T-helper 2 cell treated with Interferon-gamma antibody and Interleukin-4, amounts not matched to agents 5 μg/mL and 100 μg/mL, for 36 hours (primary cell): Measurements from ENCODE around the gene KIF26B.

Source experiments
- DNase-seq: peaks from one replicate; pipeline ENCODE4 v3.0.0; 2021; ENCODE audit warnings: low spot score
- H3K27ac Mint-ChIP-seq: one replicate; pipeline ENCODE4 v1.8.0; 2021; ENCODE audit warnings: mild to moderate bottlenecking, mixed read lengths
- H3K27me3 Mint-ChIP-seq: one replicate; pipeline ENCODE4 v1.8.0; 2021; ENCODE audit warnings: low read depth, mixed read lengths
- H3K36me3 Mint-ChIP-seq: one replicate; pipeline ENCODE4 v1.8.0; 2021; ENCODE audit warnings: low read depth, mixed read lengths
- H3K4me1 Mint-ChIP-seq: one replicate; pipeline ENCODE4 v1.8.0; 2021; ENCODE audit warnings: low read depth, mixed read lengths
- H3K4me3 Mint-ChIP-seq: one replicate; pipeline ENCODE4 v1.8.0; 2022; ENCODE audit warnings: mild to moderate bottlenecking, moderate library complexity, mixed read lengths
- H3K9me3 Mint-ChIP-seq: one replicate; pipeline ENCODE4 v1.8.0; 2021; ENCODE audit warnings: mixed read lengths

KIF26B gene

GRCh38 chr1:245291351-245291750 is 136.6 kb downstream of the KIF26B start:
- no peak overlapping the region for H3K27ac Mint-ChIP-seq
- H3K4me3 Mint-ChIP-seq: no peak overlapping the region
- no peaks in the 10 kb centered on the region for H3K4me1 Mint-ChIP-seq
- no peaks in the 10 kb centered on the region for H3K9me3 Mint-ChIP-seq
- H3K36me3 Mint-ChIP-seq: no peaks in the 10 kb centered on the region
- DNase-seq: no peak
- no peaks in the 10 kb centered on the region for H3K27me3 Mint-ChIP-seq

DNA sequence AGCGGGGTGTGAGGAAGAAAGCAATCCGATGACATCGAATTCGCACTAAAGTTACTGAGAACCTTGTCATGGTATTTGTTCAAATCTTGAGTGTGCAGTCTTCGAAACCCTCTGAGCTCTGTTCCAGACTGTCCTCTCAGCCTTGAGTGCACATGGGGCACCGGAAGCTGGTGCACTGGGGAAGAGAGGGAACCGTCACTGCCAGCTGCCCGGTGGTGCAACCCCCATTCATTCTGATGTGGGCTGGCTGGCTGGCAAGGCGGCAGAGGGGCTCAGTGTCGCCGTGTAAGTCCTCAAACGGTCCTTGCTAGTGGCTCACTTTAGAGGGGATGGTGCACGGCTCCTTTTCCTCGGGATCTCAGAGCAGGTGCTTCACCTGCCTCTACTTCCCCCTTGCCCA is 137.4 kb downstream of the KIF26B start:
- Mint-ChIP-seq H3K36me3 (no peaks in the 10 kb centered on the region), H3K4me1 (no peaks in the 10 kb centered on the region), H3K4me3 (no peak overlapping the region), H3K27me3 (no peaks in the 10 kb centered on the region), H3K27ac (no peak overlapping the region), H3K9me3 (no peaks in the 10 kb centered on the region)
- no peak for DNase-seq

GRCh38 chr1:245292553-245292952 is 137.8 kb downstream of the KIF26B start:
- H3K27ac Mint-ChIP-seq: no peak overlapping the region
- no peak overlapping the region for H3K4me3 Mint-ChIP-seq
- no peak for DNase-seq
- H3K4me1 Mint-ChIP-seq: no peaks in the 10 kb centered on the region
- H3K27me3 Mint-ChIP-seq: no peaks in the 10 kb centered on the region
- H3K9me3 Mint-ChIP-seq: no peaks in the 10 kb centered on the region
- H3K36me3 Mint-ChIP-seq: no peaks in the 10 kb centered on the region

DNA sequence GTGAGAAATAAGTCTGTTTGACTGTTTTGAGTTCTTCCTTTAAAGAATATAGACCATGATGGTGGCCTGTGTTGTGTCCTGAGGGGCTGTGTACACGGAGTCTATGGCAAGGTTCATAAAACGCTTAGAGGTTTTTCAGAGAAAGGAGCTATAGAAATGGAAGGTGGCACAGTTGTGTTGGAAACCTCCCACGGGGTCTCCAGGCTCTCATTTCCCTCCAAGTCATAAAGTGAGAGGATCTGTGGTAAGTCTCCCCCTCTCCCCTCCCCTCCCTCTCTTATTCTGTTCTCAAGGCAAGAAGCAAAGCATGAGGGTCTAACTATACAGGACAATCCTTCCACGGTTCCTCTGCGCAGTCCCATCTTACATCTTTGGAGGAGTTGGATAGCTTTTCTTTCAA is 139.2 kb downstream of the KIF26B start:
- H3K4me1 Mint-ChIP-seq: no peaks in the 10 kb centered on the region
- no peak for DNase-seq
- no peaks in the 10 kb centered on the region for H3K9me3 Mint-ChIP-seq
- H3K4me3 Mint-ChIP-seq: no peak overlapping the region
- H3K27me3 Mint-ChIP-seq: no peaks in the 10 kb centered on the region
- H3K27ac Mint-ChIP-seq: no peak overlapping the region
- no peaks in the 10 kb centered on the region for H3K36me3 Mint-ChIP-seq

GRCh38 chr1:245298781-245299180 is 144.0 kb downstream of the KIF26B start:
- no peak overlapping the region for H3K4me3 Mint-ChIP-seq
- H3K9me3 Mint-ChIP-seq: no peaks in the 10 kb centered on the region
- no peak for DNase-seq
- H3K27me3 Mint-ChIP-seq: no peaks in the 10 kb centered on the region
- no peak overlapping the region for H3K27ac Mint-ChIP-seq
- no peaks in the 10 kb centered on the region for H3K36me3 Mint-ChIP-seq
- H3K4me1 Mint-ChIP-seq: no peaks in the 10 kb centered on the region

DNA sequence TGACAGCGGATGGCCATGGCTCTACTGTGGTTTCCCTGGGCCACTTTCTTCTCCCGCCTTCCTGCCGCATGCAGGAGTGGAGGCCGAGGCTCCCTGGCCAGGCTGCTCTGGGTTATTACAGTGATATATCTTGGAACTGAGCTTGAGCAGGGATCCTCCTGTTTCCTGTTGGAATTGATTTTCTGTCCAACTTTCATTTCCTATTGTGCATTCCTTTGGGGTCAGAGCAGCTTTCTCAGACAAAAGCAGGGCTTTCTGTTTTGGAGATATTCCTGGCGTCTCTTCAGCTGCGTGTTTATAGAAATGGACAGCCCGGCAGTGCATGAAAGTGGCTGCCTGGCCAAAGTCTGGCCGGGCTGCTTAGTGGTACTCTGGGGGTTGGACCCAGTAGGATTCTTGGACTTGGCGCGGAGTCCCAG is 146.4 kb downstream of the KIF26B start:
- no peaks in the 10 kb centered on the region for H3K36me3 Mint-ChIP-seq
- no peaks in the 10 kb centered on the region for H3K4me1 Mint-ChIP-seq
- DNase-seq: no peak
- H3K27me3 Mint-ChIP-seq: no peaks in the 10 kb centered on the region
- H3K9me3 Mint-ChIP-seq: no peaks in the 10 kb centered on the region
- no peak overlapping the region for H3K27ac Mint-ChIP-seq
- no peak overlapping the region for H3K4me3 Mint-ChIP-seq

DNA sequence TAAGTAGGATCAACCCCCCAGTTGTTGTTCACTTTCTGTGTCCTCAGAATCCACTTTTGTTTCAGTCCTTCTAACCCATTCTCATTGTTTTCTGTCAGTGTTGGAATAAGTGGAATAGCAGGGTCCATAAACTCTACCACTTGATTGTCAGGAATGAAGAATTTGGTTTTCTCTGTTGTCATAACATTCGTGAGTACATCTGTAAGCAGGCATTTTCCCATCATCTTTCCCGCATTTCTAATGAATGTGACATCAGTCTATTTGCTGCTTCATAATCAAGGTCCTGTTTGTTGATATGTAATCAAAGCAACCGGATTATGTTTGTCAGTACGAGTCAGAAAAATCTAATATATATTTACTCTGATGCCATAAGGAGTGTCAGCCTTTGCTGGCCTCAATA is 147.1 kb downstream of the KIF26B start:
- H3K27ac Mint-ChIP-seq: no peak overlapping the region
- no peak for DNase-seq
- H3K4me1 Mint-ChIP-seq: no peaks in the 10 kb centered on the region
- no peaks in the 10 kb centered on the region for H3K36me3 Mint-ChIP-seq
- no peaks in the 10 kb centered on the region for H3K27me3 Mint-ChIP-seq
- no peaks in the 10 kb centered on the region for H3K9me3 Mint-ChIP-seq
- no peak overlapping the region for H3K4me3 Mint-ChIP-seq

DNA sequence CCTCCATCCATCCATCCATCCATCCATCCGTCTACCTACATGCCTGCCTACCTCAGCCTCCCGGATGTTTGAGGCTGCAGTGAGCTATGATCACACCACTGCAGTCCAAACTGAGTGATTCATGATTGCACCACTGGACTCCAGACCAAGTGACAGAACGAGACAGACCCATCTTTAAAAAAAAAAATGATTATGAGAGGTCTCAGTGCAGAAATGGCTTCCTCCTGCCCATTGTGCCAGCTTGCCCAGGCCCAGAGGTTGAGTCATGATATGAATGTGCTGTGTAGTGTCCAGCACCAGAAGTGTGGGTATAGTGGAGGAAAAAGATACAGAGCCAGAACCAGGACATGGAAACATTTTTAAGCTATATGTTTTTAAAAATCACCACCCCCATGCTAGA is 149.9 kb downstream of the KIF26B start:
- Mint-ChIP-seq H3K4me3 (no peak overlapping the region), H3K27me3 (no peaks in the 10 kb centered on the region), H3K36me3 (no peaks in the 10 kb centered on the region), H3K4me1 (no peaks in the 10 kb centered on the region), H3K27ac (no peak overlapping the region), H3K9me3 (no peaks in the 10 kb centered on the region)
- DNase-seq: no peak

DNA sequence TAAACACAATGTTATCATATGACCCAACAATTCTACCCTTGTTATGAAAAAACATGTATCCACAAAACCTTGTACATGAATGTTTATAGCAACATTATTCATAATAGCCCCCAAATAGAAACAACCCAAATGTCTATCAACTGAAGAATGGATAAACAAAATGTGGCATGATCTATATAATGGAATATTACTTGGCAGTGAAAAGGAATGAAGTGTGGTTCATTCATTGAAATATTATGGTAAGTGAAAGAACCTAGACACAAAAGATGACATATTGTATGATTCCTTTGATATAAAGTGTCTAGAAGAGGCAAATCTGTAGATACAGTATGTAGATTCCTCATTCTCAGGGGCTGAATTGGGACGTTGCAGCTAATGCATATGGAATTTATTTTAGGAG is 151.2 kb downstream of the KIF26B start:
- Mint-ChIP-seq H3K36me3 (no peaks in the 10 kb centered on the region), H3K9me3 (no peaks in the 10 kb centered on the region), H3K27ac (no peak overlapping the region), H3K4me3 (no peak overlapping the region), H3K27me3 (peaks cover 2% of the 10 kb centered on the region), H3K4me1 (peaks cover 7% of the 10 kb centered on the region)
- DNase-seq: no peak

DNA sequence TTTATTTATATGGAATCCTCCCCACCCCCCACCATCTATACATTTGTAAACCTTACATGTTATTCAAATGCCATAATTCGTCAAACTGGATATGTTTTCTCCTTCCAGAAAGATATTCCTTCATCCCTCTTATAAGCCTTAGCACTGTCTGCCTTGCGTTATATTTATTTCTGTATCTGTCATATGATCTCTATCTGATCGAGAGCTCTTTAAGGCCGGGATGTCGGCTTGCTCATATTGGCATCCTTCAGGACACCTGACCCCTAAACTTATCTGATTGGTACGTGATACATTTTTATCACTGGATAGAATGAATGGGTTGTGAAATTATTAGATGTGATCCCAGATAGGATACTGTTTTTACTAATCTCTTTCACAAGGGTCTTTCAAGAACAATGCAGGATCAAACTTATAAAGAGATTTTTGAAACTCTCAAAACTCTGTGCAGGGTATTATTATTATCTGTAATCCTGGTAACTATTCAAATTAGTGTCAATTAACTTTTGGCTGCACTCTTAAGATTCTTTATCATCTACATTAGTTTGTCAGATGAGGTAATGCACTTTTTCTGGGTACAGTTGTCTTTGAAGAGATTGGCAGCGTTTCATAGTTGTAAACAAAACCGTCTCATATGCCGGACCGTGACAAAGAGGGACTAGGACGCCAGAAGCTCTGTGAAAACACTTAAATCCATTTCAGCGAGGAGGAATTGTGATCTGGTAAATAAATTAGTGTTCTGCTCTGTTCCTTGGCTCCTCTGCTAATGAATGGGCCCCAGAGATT is 152.0 kb downstream of the KIF26B start:
- no peak overlapping the region for H3K4me3 Mint-ChIP-seq
- DNase-seq: no peak
- H3K27ac Mint-ChIP-seq: no peak overlapping the region
- H3K36me3 Mint-ChIP-seq: no peaks in the 10 kb centered on the region
- H3K27me3 Mint-ChIP-seq: peaks cover 2% of the 10 kb centered on the region
- no peaks in the 10 kb centered on the region for H3K9me3 Mint-ChIP-seq
- peaks cover 10% of the 10 kb centered on the region for H3K4me1 Mint-ChIP-seq

DNA sequence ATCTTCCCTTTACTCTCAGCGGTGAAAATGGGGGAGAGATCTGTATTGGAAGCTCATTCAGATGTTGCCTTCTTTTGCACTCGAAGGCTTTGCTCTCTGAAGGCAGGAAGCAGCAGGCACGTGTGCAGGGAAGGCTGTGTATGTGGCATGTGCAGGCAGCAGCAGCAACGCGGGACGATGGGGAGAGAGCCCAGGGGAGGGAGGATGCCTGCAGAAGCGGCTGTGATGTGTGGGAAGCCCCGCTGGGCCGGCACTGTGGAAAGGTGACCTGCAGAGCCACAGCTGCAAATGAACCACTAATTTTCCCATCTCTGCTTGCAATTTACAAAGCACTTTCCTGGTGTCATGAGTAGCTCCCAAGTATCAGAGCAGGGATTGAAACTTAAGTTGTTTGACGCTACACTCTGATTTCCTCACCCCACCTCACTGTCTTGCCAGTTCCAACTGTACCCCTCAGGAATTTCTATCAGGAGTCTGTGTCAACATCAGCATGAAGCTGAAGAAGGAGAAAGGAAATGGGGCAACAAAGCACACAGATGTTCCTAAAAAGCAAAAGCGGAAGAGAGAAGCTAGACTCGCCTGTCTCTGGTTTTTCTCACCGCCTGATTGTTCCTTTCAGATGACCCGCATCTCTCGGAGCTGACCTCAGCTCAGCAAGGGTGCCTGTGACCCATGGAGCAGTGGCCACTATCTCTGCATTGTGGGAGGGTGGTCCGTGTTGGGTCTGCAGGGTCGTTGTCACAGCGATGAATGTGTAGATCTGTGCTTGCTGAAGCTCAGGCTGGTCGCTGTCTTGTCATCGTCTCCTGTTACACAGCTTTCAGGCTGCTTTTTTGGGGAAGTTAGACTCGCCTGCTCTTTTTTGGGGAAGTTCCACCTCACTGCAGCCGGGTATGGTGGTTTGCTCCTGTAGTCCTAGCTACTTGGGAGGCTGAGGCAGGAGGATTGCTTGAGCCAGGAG is 156.1 kb downstream of the KIF26B start:
- no peak for DNase-seq
- Mint-ChIP-seq H3K9me3 (no peaks in the 10 kb centered on the region), H3K27ac (no peak overlapping the region), H3K27me3 (peaks cover 2% of the 10 kb centered on the region), H3K4me3 (peak overlapping the region; percentile 71), H3K36me3 (no peaks in the 10 kb centered on the region), H3K4me1 (peaks cover 10% of the 10 kb centered on the region)

- Mint-ChIP-seq H3K27ac (no peak overlapping the region), H3K4me1 (peaks cover 10% of the 10 kb centered on the region), H3K36me3 (no peaks in the 10 kb centered on the region), H3K27me3 (peaks cover 2% of the 10 kb centered on the region), H3K9me3 (no peaks in the 10 kb centered on the region), H3K4me3 (no peak overlapping the region)
- DNase-seq: no peak
Measured at GRCh38 chr1:245311887-245312536, 157.2 kb downstream of the KIF26B start.

GRCh38 chr1:245313576-245313975 is 158.8 kb downstream of the KIF26B start:
- Mint-ChIP-seq H3K27ac (no peak overlapping the region), H3K36me3 (no peaks in the 10 kb centered on the region), H3K27me3 (peaks cover 2% of the 10 kb centered on the region), H3K9me3 (no peaks in the 10 kb centered on the region), H3K4me3 (no peak overlapping the region), H3K4me1 (peaks cover 10% of the 10 kb centered on the region)
- no peak for DNase-seq

DNA sequence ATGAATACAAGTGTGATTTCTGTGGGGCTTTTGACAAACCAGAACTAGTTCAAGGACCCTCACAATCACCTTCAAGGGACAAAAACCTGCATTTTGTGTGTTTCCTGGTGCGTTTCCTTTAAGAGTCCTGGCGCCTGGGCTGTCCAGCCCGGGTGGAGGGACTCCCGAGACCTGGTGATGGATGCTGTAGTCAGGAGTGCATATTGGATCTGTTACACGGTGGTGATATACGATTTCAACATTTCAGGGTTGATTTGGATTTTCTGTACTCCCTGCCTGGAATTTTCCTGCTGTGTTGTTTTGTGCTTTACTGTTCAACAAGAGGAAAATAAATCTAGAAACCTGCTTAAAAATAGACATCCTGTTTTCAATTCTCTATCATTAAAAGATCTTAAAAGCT is 162.0 kb downstream of the KIF26B start:
- no peaks in the 10 kb centered on the region for H3K36me3 Mint-ChIP-seq
- no peak for DNase-seq
- no peaks in the 10 kb centered on the region for H3K4me1 Mint-ChIP-seq
- no peaks in the 10 kb centered on the region for H3K27me3 Mint-ChIP-seq
- no peak overlapping the region for H3K27ac Mint-ChIP-seq
- no peak overlapping the region for H3K4me3 Mint-ChIP-seq
- H3K9me3 Mint-ChIP-seq: no peaks in the 10 kb centered on the region
